Measurements from ENCODE around the gene HILPDA. TPM values are rescaled to one million over a fixed set of nuclear protein-coding genes. Genes with fewer than 3 reads are reported as not detected.
A peak's percentile ranks its signal among the peaks of the same experiment; 100 is the strongest.

Gene HILPDA
- total and polyA plus RNA-seq, 9 of the 15 experiments (the other 6 are each of a cell fraction or from before 2014, with no cell fraction given): 8.3 to 71.8 (median 23.5) TPM

DNA sequence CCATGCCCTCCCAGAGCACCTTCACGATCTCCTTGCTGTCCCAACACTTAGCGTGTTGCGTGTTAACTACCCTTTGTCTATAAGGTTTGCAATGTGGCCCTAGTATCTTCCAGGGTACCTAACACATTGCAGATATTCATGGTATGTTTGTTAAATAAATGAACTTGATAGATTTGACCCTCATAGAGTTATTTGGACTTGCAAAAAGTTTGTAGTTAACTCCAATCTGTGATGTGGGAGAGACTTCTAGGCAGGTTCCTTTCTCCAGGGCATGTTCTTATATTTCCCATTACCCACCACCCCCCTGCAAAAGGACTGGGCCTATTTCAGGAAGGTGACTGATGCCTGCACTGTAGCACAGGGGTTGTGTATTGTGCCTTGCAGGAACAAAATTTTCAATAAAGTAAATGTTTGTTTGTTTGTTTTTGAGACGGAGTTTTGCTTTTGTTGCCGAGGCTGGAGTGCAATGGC lies 612 bp downstream of the HILPDA start (continued):
- TF ChIP-seq, protein P1, sequence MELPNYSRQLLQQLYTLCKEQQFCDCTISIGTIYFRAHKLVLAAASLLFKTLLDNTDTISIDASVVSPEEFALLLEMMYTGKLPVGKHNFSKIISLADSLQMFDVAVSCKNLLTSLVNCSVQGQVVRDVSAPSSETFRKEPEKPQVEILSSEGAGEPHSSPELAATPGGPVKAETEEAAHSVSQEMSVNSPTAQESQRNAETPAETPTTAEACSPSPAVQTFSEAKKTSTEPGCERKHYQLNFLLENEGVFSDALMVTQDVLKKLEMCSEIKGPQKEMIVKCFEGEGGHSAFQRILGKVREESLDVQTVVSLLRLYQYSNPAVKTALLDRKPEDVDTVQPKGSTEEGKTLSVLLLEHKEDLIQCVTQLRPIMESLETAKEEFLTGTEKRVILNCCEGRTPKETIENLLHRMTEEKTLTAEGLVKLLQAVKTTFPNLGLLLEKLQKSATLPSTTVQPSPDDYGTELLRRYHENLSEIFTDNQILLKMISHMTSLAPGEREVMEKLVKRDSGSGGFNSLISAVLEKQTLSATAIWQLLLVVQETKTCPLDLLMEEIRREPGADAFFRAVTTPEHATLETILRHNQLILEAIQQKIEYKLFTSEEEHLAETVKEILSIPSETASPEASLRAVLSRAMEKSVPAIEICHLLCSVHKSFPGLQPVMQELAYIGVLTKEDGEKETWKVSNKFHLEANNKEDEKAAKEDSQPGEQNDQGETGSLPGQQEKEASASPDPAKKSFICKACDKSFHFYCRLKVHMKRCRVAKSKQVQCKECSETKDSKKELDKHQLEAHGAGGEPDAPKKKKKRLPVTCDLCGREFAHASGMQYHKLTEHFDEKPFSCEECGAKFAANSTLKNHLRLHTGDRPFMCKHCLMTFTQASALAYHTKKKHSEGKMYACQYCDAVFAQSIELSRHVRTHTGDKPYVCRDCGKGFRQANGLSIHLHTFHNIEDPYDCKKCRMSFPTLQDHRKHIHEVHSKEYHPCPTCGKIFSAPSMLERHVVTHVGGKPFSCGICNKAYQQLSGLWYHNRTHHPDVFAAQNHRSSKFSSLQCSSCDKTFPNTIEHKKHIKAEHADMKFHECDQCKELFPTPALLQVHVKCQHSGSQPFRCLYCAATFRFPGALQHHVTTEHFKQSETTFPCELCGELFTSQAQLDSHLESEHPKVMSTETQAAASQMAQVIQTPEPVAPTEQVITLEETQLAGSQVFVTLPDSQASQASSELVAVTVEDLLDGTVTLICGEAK (IDR thresholded peaks at IDR 0.05): 0 out of 2 replicates have a peak, but pooled peaks have one; percentile 12
- TF ChIP-seq, protein P1 (CRISPR knock-in tag; IDR thresholded peaks at IDR 0.05): no peak

Data from K562 (cell line).